Spinal cord (tissue), 10 donors: ENCODE measurements around the gene LCP2. TPM values are rescaled to one million over a fixed set of nuclear protein-coding genes. Genes with fewer than 3 reads are reported as not detected.
"Not testable (repeated sequence)": the region's sequence is repeated elsewhere in the genome, so short reads cannot be mapped to it uniquely, and the experiment has no call there.

Experiments
- DNase-seq, 6 donors: peaks; one replicate each; pipeline versions ENCODE4 v3.0.0 to v3.0.0-alpha.2; 2013 to 2015; ENCODE audit warnings: low spot score in 6 of 6, low read depth in 4 of 6
- H3K27ac ChIP-seq: one replicate; pipeline ENCODE4 v1.5.1; 2013; ENCODE audit warnings: low read depth, low read length, control low read depth
- H3K27me3 ChIP-seq: one replicate; pipeline ENCODE4 v1.6.1; 2013; ENCODE audit warnings: low read length; ENCODE audit not compliant: control insufficient read depth, insufficient read depth
- H3K36me3 ChIP-seq: one replicate; pipeline ENCODE4 v1.6.1; 2013; ENCODE audit warnings: low read length; ENCODE audit not compliant: control insufficient read depth, insufficient read depth
- H3K4me1 ChIP-seq: one replicate; pipeline ENCODE4 v1.6.1; 2013; ENCODE audit warnings: low read length; ENCODE audit not compliant: control insufficient read depth, insufficient read depth
- H3K4me3 ChIP-seq: one replicate; pipeline ENCODE4 v1.5.1; 2013; ENCODE audit warnings: low read depth, low read length, control low read depth
- H3K9me3 ChIP-seq: one replicate; pipeline ENCODE4 v1.6.1; 2013; ENCODE audit warnings: low read length; ENCODE audit not compliant: control insufficient read depth, insufficient read depth
- WGBS: methylation state at CpG from one replicate; pipeline ENCODE4 v1.1.5; 2013; ENCODE audit warnings: missing lambda C conversion rate; ENCODE audit not compliant: insufficient coverage; 5-methylcytosine and 5-hydroxymethylcytosine counted together
- polyA plus RNA-seq, 2 donors: library from polyadenylated mRNA; unstranded; fragments of 120-200 nt; gene quantifications; one replicate each; pipeline ENCODE4 v1.2.1, GENCODE V29; 2013; ENCODE audit not compliant: insufficient read length in 2 of 2
- total RNA-seq, 2 donors: library from RNA; depleted of rRNA in 1 of 2; stranded (reverse); fragments of 120-200 nt in 1 of 2; fragments of >200 nt in 1 of 2; gene quantifications; one replicate each; pipeline versions ENCODE4 v1.2.3 to v1.2.4, GENCODE V29; 2013 to 2014
- donor health status: healthy.

LCP2 gene
- total and polyA plus RNA-seq, 4 donors: 6.0 to 10.2 (median 8.0) TPM

- Histone ChIP-seq H3K27me3 (no peaks in the 10 kb centered on the region), H3K36me3 (no peaks in the 10 kb centered on the region), H3K27ac (no peak overlapping the region), H3K4me1 (no peaks in the 10 kb centered on the region), H3K9me3 (no peaks in the 10 kb centered on the region), H3K4me3 (no peak overlapping the region)
- WGBS: 80% methylated on average over 1 of the region's 2 CpGs
- DNase-seq: no peak
These were observed 50.2 kb downstream of the LCP2 start for GRCh38 chr5:170247363-170247762.

GRCh38 chr5:170246126-170246870, 51.3 kb downstream of the LCP2 start:
- WGBS: 88% methylated on average over 2 of the region's 4 CpGs
- no peak for DNase-seq
- no peaks in the 10 kb centered on the region for H3K9me3 ChIP-seq

GRCh38 chr5:170245436-170245835, 52.1 kb downstream of the LCP2 start:
- not testable (repeated sequence) for H3K4me1 ChIP-seq, H3K27me3 ChIP-seq, H3K9me3 ChIP-seq, H3K4me3 ChIP-seq, H3K27ac ChIP-seq, H3K36me3 ChIP-seq, DNase-seq
- no CpG with 5 or more reads among the region's 23 CpGs for WGBS

More at GRCh38 chr5:170246126-170246870, 51.3 kb downstream of the LCP2 start:
- Histone ChIP-seq H3K27ac (no peak overlapping the region), H3K4me3 (no peak overlapping the region), H3K4me1 (no peaks in the 10 kb centered on the region), H3K36me3 (no peaks in the 10 kb centered on the region), H3K27me3 (no peaks in the 10 kb centered on the region)

- Histone ChIP-seq H3K9me3 (no peaks in the 10 kb centered on the region), H3K4me1 (no peaks in the 10 kb centered on the region), H3K4me3 (no peak overlapping the region), H3K27ac (no peak overlapping the region), H3K27me3 (no peaks in the 10 kb centered on the region), H3K36me3 (no peaks in the 10 kb centered on the region)
- no peak for DNase-seq
- WGBS: no CpG with 5 or more reads among the region's 1 CpG
These were observed 59.0 kb downstream of the LCP2 start for GRCh38 chr5:170238456-170239196.

- Histone ChIP-seq H3K36me3 (peaks cover 3% of the 10 kb centered on the region), H3K9me3 (no peaks in the 10 kb centered on the region), H3K27me3 (no peaks in the 10 kb centered on the region), H3K4me1 (no peaks in the 10 kb centered on the region), H3K27ac (no peak overlapping the region), H3K4me3 (no peak overlapping the region)
- WGBS: 72% methylated on average over 3 of the region's 3 CpGs
- no peak for DNase-seq
These were observed 61.4 kb downstream of the LCP2 start for GRCh38 chr5:170235876-170236864.

- H3K9me3 ChIP-seq: no peaks in the 10 kb centered on the region
- no peak for DNase-seq
- no peak overlapping the region for H3K27ac ChIP-seq
- no peak overlapping the region for H3K4me3 ChIP-seq
- no peaks in the 10 kb centered on the region for H3K27me3 ChIP-seq
- WGBS: 97% methylated on average over 16 of the region's 18 CpGs
- H3K4me1 ChIP-seq: no peaks in the 10 kb centered on the region
- H3K36me3 ChIP-seq: peaks cover 3% of the 10 kb centered on the region
These were observed 64.2 kb downstream of the LCP2 start for GRCh38 chr5:170233358-170233892.

GRCh38 chr5:170232786-170233185, 64.8 kb downstream of the LCP2 start, which contains the start of gene C5orf58:
C5orf58 (plus strand) TSS chr5:170232985; CDS start chr5:170234977, 1,992 bp downstream.
- Histone ChIP-seq H3K4me3 (no peak within 1 kb of the TSS), H3K27ac (no peak within 1 kb of the TSS), H3K27me3 (no peaks in the 10 kb centered on the region), H3K36me3 (peaks cover 3% of the 10 kb centered on the region), H3K9me3 (no peaks in the 10 kb centered on the region), H3K4me1 (no peaks in the 10 kb centered on the region)
- WGBS: 95% methylated on average over 19 of the region's 27 CpGs
- no peak for DNase-seq

GRCh38 chr5:170228762-170229435, 68.7 kb downstream of the LCP2 start:
- 67% methylated on average over 1 of the region's 6 CpGs for WGBS
- Histone ChIP-seq H3K9me3 (no peaks in the 10 kb centered on the region), H3K27ac (no peak overlapping the region), H3K4me1 (peaks cover 5% of the 10 kb centered on the region), H3K36me3 (peaks cover 3% of the 10 kb centered on the region), H3K27me3 (no peaks in the 10 kb centered on the region), H3K4me3 (no peak overlapping the region)
- DNase-seq: peak in 2 of 6 donors; percentile 63 to 79
